ENCODE data around the gene CFAP299.
"Not testable (repeated sequence)": the region's sequence is repeated elsewhere in the genome, so short reads cannot be mapped to it uniquely, and the experiment has no call there.

Gene CFAP299

DNA sequence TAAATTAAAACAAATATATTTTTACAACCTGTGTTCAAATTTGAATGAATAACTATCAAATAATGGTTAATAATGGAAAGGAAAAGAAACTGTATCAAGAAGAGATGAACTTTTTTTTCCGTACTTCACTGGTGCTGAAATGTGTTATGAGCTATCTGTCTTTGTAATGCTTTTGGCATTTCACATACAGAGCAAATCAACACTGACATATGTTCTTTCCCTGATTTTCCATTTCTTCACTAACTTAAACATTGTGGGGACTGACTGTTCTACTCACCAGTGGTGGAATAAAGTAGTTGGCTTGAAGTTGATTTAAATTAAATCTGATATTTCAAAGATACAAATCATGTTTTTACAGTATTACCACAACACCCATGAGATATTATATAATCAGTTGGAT lies 390.9 kb downstream of the CFAP299 start:
- no peak overlapping the region for H3K4me3 Mint-ChIP-seq
- no peaks in the 10 kb centered on the region for H3K36me3 Mint-ChIP-seq (ENCODE audit: low read depth)
- no peak overlapping the region for H3K27ac Mint-ChIP-seq

GRCh38 chr4:80730158-80730557 lies 394.6 kb downstream of the CFAP299 start:
- Mint-ChIP-seq H3K9me3 (peaks cover 11% of the 10 kb centered on the region), H3K4me1 (no peaks in the 10 kb centered on the region), H3K36me3 (ENCODE audit: low read depth) (no peaks in the 10 kb centered on the region), H3K27me3 (no peaks in the 10 kb centered on the region), H3K4me3 (no peak overlapping the region), H3K27ac (no peak overlapping the region)
- no peak for DNase-seq
- no peak for ATAC-seq

More for the DNA sequence above, 390.9 kb downstream of the CFAP299 start:
- DNase-seq (no peak), ATAC-seq (no peak)
- Mint-ChIP-seq H3K9me3 (peaks cover 13% of the 10 kb centered on the region), H3K27me3 (no peaks in the 10 kb centered on the region), H3K4me1 (no peaks in the 10 kb centered on the region)

DNA sequence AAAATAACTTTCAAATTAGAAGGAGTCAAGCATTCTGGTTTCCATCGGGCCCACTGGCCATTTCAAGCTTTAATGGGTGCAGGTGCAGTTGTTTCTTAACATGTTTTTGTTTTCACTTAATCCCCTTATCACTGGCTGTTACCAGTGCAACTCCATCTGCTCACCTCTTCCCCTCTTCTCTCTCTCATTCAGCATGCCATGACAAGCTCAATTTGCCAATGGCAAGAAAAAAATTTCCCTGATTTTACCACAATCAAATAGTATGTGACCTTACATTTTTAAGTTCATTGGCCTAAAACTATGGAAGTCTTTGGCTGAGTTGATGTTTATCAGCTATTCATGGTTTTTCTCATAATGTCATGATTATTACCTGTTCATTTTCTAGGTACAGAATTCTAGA lies 395.9 kb downstream of the CFAP299 start:
- H3K27me3 Mint-ChIP-seq, result no peaks in the 10 kb centered on the region
- H3K27ac Mint-ChIP-seq, result no peak overlapping the region
- no peak for ATAC-seq
- H3K4me3 Mint-ChIP-seq, result no peak overlapping the region
- H3K4me1 Mint-ChIP-seq, result no peaks in the 10 kb centered on the region
- peaks cover 11% of the 10 kb centered on the region for H3K9me3 Mint-ChIP-seq
- no peaks in the 10 kb centered on the region for H3K36me3 Mint-ChIP-seq (ENCODE audit: low read depth)
- no peak for DNase-seq

DNA sequence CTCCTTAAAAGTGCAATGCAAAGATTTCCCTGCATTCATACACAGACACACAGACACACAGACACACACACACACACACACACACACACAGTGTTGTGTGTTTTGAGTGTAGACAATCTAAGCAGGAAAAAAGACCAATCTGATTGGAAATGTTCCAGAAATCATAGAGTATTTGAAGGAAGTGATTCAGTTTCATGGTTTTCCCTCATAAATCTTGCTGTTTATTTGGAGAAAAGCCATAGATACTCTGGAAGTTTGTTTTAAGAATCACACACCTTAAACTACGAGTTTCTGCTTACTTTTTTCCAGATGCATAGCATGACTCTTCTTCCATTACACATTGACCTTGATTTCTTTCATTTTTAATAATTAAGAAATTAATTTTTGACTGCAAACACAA lies 396.5 kb downstream of the CFAP299 start:
- DNase-seq (no peak), ATAC-seq (no peak)
- Mint-ChIP-seq H3K4me3 (no peak overlapping the region), H3K27me3 (no peaks in the 10 kb centered on the region), H3K4me1 (no peaks in the 10 kb centered on the region), H3K36me3 (ENCODE audit: low read depth) (no peaks in the 10 kb centered on the region), H3K9me3 (peaks cover 11% of the 10 kb centered on the region), H3K27ac (no peak overlapping the region)

GRCh38 chr4:80740375-80740774 lies 404.8 kb downstream of the CFAP299 start:
- peaks cover 4% of the 10 kb centered on the region for H3K36me3 Mint-ChIP-seq (ENCODE audit: low read depth)
- H3K27me3 Mint-ChIP-seq, result no peaks in the 10 kb centered on the region
- peaks cover 29% of the 10 kb centered on the region for H3K9me3 Mint-ChIP-seq
- no peak overlapping the region for H3K4me3 Mint-ChIP-seq
- no peak overlapping the region for H3K27ac Mint-ChIP-seq
- no peaks in the 10 kb centered on the region for H3K4me1 Mint-ChIP-seq
- ATAC-seq (no peak), DNase-seq (no peak)

DNA sequence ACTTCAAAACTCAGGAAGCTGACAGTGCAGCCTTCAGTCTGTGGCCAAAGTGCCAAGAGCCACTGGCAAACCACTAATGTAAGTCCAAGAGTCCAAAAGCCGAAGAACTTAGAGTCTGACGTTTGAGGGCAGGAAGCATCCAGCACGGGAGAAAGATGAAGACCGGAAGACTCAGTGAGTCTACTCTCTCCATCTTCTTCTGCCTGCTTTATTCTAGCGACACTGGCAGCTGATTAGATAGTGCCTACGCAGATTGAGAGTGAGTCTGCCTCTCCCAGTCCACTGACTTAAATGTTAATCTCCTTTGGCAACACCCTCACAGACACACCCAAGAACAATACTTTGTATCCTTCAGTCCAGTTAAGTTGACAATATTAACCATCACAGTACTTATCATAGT lies 414.0 kb downstream of the CFAP299 start:
- H3K4me3 Mint-ChIP-seq; H3K9me3 Mint-ChIP-seq; H3K4me1 Mint-ChIP-seq; H3K27ac Mint-ChIP-seq; DNase-seq; ATAC-seq; H3K36me3 Mint-ChIP-seq (ENCODE audit: low read depth); H3K27me3 Mint-ChIP-seq: not testable (repeated sequence)

DNA sequence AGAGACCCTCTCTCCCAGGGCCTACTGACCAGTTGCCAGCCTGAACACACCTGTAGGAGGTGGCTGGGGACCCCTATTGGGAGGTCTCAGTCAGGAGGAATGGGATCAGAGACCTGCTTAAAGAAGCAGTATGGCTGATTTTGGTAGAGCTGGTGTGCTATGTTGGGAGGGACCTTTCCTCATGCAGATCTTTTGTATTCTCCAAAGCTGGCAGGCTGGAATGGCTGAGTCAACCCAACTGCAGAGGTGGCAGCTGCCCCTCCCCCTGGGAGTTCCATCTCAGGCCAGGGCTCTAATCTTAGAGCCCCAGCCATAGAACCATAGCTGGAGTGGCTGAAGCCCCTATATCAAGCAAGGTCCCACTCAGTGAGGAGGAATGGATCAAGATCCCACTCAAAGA lies 415.7 kb downstream of the CFAP299 start:
- Mint-ChIP-seq H3K36me3 (ENCODE audit: low read depth) (no peaks in the 10 kb centered on the region), H3K4me1 (no peaks in the 10 kb centered on the region), H3K27me3 (no peaks in the 10 kb centered on the region), H3K4me3 (no peak overlapping the region), H3K27ac (no peak overlapping the region), H3K9me3 (no peaks in the 10 kb centered on the region)
- no peak for ATAC-seq
- DNase-seq, result no peak

- Mint-ChIP-seq H3K9me3 (peaks cover 5% of the 10 kb centered on the region), H3K27me3 (no peaks in the 10 kb centered on the region), H3K36me3 (ENCODE audit: low read depth) (no peaks in the 10 kb centered on the region), H3K27ac (no peak overlapping the region), H3K4me1 (no peaks in the 10 kb centered on the region), H3K4me3 (no peak overlapping the region)
- no peak for ATAC-seq
- DNase-seq, result no peak
Measured at GRCh38 chr4:80767944-80768343, 432.4 kb downstream of the CFAP299 start.

DNA sequence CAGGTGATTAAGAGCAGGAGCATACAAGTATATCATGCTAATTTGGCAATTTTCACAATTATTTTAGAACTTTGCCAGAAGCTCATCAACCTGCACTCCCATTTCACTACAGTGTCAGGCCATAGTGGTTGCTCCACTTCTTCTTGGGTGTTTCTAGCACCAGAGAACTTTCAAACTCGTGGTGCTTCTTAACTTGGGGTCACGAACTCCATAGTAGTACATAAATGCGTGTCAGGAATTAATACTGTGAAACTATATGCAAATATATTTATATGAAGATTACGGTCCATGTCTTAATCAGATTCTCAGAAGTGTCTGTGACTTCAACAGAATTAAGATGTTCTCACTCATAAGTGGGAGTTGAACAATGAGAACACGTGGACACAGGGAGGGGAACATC lies 440.6 kb downstream of the CFAP299 start:
- Mint-ChIP-seq H3K4me3 (no peak overlapping the region), H3K27me3 (no peaks in the 10 kb centered on the region), H3K27ac (no peak overlapping the region), H3K9me3 (no peaks in the 10 kb centered on the region), H3K4me1 (no peaks in the 10 kb centered on the region), H3K36me3 (ENCODE audit: low read depth) (no peaks in the 10 kb centered on the region)
- no peak for DNase-seq
- ATAC-seq, result no peak

DNA sequence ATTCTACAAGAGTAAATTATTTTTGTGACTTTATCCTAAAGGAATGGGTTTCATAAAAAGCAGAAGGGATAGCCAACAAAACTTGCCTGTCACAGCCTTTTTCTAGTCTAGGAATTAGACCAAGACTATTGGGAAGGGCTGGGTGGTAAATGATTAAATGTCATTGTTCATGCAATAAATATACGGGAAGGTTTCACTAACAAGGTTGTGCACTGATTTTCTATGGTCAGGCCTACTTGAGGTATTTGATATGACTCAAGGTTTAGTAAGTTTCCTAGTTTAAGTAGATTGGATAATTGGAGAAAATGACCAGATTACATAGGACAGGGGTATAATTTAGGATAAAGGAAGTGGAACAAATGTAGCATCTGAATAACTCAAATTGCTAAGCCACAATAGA lies 445.9 kb downstream of the CFAP299 start:
- no peaks in the 10 kb centered on the region for H3K9me3 Mint-ChIP-seq
- no peak for ATAC-seq

DNA sequence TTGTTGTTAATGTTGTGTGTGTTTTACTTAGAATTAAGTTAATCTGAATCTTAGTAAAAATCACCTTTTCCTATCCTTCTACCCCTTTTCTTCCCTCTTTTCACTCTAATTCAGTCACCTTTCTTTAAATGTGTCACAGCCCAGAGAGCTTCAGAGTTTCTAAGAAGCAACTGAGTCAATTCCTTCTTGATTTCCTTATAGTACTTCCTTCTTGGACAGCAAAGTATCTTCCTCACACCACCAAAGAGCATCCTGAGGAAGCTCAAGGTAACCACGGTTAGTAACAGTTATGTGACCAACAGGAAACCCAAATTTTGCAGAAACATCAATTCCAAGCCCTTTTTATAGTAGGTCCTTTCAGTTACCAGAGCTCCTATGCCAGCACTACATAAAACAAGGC lies 451.8 kb downstream of the CFAP299 start:
- Mint-ChIP-seq H3K9me3 (no peaks in the 10 kb centered on the region), H3K36me3 (ENCODE audit: low read depth) (no peaks in the 10 kb centered on the region), H3K4me1 (no peaks in the 10 kb centered on the region), H3K4me3 (no peak overlapping the region), H3K27me3 (no peaks in the 10 kb centered on the region), H3K27ac (no peak overlapping the region)
- DNase-seq, result no peak
- ATAC-seq, result no peak

More for the DNA sequence above, 445.9 kb downstream of the CFAP299 start:
- no peak overlapping the region for H3K4me3 Mint-ChIP-seq
- H3K27me3 Mint-ChIP-seq, result no peaks in the 10 kb centered on the region
- DNase-seq, result no peak
- H3K4me1 Mint-ChIP-seq, result no peaks in the 10 kb centered on the region
- no peak overlapping the region for H3K27ac Mint-ChIP-seq
- H3K36me3 Mint-ChIP-seq (ENCODE audit: low read depth), result no peaks in the 10 kb centered on the region

DNA sequence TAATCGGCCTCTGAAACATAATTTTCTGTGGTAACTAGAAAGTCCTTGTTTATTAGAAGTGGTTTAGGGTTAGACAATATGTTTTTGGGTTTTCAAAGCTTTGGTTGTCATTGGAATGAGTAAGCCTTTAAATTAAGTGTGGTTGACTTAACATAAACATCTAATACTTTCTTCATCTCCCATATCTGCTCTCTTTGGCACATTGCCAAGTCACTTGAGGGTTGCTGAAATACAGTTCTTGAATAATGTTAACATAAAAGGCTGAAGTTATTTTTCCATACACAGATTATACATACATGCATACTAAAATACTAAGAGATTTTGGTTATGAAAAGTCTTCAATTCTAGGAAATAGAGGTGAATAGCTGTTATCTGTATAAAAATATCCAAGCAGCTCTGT lies 453.3 kb downstream of the CFAP299 start:
- no peaks in the 10 kb centered on the region for H3K4me1 Mint-ChIP-seq
- H3K9me3 Mint-ChIP-seq, result no peaks in the 10 kb centered on the region
- DNase-seq, result no peak

GRCh38 chr4:80790152-80790551 lies 454.6 kb downstream of the CFAP299 start:
- no peak for DNase-seq

More for the DNA sequence above, 453.3 kb downstream of the CFAP299 start:
- H3K27me3 Mint-ChIP-seq, result no peaks in the 10 kb centered on the region
- no peak overlapping the region for H3K4me3 Mint-ChIP-seq
- no peaks in the 10 kb centered on the region for H3K36me3 Mint-ChIP-seq (ENCODE audit: low read depth)
- ATAC-seq, result no peak
- no peak overlapping the region for H3K27ac Mint-ChIP-seq

DNA sequence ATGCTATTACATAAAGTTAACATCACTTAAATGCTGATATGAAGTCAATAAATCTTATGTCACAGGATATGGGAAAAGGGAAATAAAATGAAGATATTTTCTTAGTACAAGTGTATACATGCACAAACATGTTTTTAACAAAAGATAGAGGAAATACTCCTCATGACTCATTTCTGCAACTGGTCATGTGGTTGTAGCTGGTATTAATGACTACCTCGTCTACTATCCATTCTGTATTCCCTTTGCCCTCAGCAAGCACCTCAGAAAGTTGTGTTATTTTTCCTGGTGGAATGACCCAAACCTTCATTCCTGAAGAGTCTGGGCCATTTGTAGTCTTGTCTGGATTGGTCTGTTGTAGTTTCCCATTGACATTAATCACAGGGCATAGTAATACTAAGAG lies 458.1 kb downstream of the CFAP299 start:
- not testable (repeated sequence) for H3K36me3 Mint-ChIP-seq (ENCODE audit: low read depth); H3K4me1 Mint-ChIP-seq; H3K27me3 Mint-ChIP-seq; H3K4me3 Mint-ChIP-seq; ATAC-seq; DNase-seq; H3K27ac Mint-ChIP-seq
- peaks cover 23% of the 10 kb centered on the region for H3K9me3 Mint-ChIP-seq

More at GRCh38 chr4:80790152-80790551, 454.6 kb downstream of the CFAP299 start:
- no peak for ATAC-seq
- H3K4me3 Mint-ChIP-seq, result no peak overlapping the region
- peaks cover 1% of the 10 kb centered on the region for H3K9me3 Mint-ChIP-seq
- H3K27ac Mint-ChIP-seq, result no peak overlapping the region
- no peaks in the 10 kb centered on the region for H3K27me3 Mint-ChIP-seq
- H3K4me1 Mint-ChIP-seq, result no peaks in the 10 kb centered on the region
- H3K36me3 Mint-ChIP-seq (ENCODE audit: low read depth), result no peaks in the 10 kb centered on the region

GRCh38 chr4:80798082-80798481 lies 462.6 kb downstream of the CFAP299 start:
- Mint-ChIP-seq H3K27ac (no peak overlapping the region), H3K36me3 (ENCODE audit: low read depth) (no peaks in the 10 kb centered on the region), H3K4me1 (no peaks in the 10 kb centered on the region), H3K4me3 (no peak overlapping the region), H3K27me3 (no peaks in the 10 kb centered on the region), H3K9me3 (peaks cover 25% of the 10 kb centered on the region)
- DNase-seq, result no peak
- no peak for ATAC-seq

DNA sequence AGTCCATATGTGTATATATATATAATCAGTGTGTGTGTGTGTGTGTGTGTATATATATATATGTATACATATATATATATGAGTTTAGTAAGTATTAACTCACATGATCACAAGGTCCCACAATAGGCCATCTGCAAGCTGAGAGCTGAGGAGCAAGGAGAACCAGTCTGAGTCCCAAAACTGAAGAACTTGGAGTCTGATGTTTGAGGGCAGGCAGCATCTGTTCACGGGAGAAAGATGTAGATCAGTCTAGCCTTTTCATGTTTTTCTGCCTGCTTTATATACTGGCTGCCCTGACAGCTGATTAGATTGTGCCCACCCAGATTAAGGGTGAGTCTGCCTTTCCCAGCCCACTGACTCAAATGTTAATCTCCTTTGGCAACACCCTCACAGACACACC lies 465.2 kb downstream of the CFAP299 start:
- ATAC-seq; DNase-seq; H3K4me3 Mint-ChIP-seq; H3K27me3 Mint-ChIP-seq; H3K27ac Mint-ChIP-seq; H3K36me3 Mint-ChIP-seq (ENCODE audit: low read depth); H3K4me1 Mint-ChIP-seq: not testable (repeated sequence)
- peaks cover 22% of the 10 kb centered on the region for H3K9me3 Mint-ChIP-seq

All from activated naive CD8-positive, alpha-beta T cell treated with anti-CD3 and anti-CD28 coated beads, Interleukin-2, amount 50 U/mL, for 24 hours (primary cell).